CD4-positive, alpha-beta memory T cell (primary cell): ENCODE results near the gene CNTN2. TPM values are rescaled to one million over a fixed set of nuclear protein-coding genes. Genes with fewer than 3 reads are reported as not detected.

Source experiments
- CTCF ChIA-PET: fragments of 350-600 bp; sonication (Branson Sonifier 250); formaldehyde crosslinking; loops from one replicate; lab custom pipeline; 2021; ENCODE audit warnings: inconsistent platforms; ENCODE audit not compliant: partially characterized antibody; lab: Charles Lee
- POLR2A ChIA-PET: fragments of 350-600 bp; sonication (Branson Sonifier 250); formaldehyde crosslinking; loops from one replicate; lab custom pipeline; 2021; ENCODE audit not compliant: partially characterized antibody; lab: Charles Lee
- DNase-seq, 5 donors: peaks; one replicate each; pipeline versions ENCODE4 v3.0.0 to v3.0.0-alpha.2; 2020 to 2022; ENCODE audit warnings: mixed read lengths in 1 of 5
- H3K27ac ChIP-seq: one replicate; pipeline ENCODE4 v1.7.0; 2013; ENCODE audit warnings: low read depth, low read length
- H3K27me3 ChIP-seq: 2 replicates; pipeline ENCODE4 v1.7.0; 2013; ENCODE audit warnings: mild to moderate bottlenecking, low read length, moderate library complexity; ENCODE audit not compliant: insufficient read depth
- H3K36me3 ChIP-seq: 2 replicates; pipeline ENCODE4 v1.7.0; 2013; ENCODE audit warnings: mild to moderate bottlenecking, low read length, moderate library complexity; ENCODE audit not compliant: insufficient read depth
- H3K4me1 ChIP-seq: 2 replicates; pipeline ENCODE4 v1.7.0; 2013; ENCODE audit warnings: mild to moderate bottlenecking, low read length, moderate library complexity; ENCODE audit not compliant: insufficient read depth
- H3K4me3 ChIP-seq, 2 donors: one replicate each; pipeline ENCODE4 v1.7.0; 2013; ENCODE audit warnings: low read length in 2 of 2, mild to moderate bottlenecking in 1 of 2
- H3K9me3 ChIP-seq, 2 donors: one replicate each; pipeline ENCODE4 v1.7.0; 2013; ENCODE audit warnings: low read length in 2 of 2, control low read depth in 1 of 2; ENCODE audit not compliant: control insufficient read depth in 1 of 2
- H3K27ac Mint-ChIP-seq, 7 donors: one replicate each; pipeline ENCODE4 v1.8.0; 2020 to 2021; ENCODE audit warnings: mixed read lengths in 7 of 7, mild to moderate bottlenecking in 6 of 7, inconsistent platforms in 3 of 7, moderate library complexity in 3 of 7
- H3K27me3 Mint-ChIP-seq, 2 donors: one replicate each; pipeline ENCODE4 v1.8.0; 2020 to 2021; ENCODE audit warnings: mixed read lengths in 2 of 2
- H3K36me3 Mint-ChIP-seq, 2 donors: one replicate each; pipeline ENCODE4 v1.8.0; 2020 to 2021; ENCODE audit warnings: mixed read lengths in 2 of 2, inconsistent platforms in 1 of 2, mild to moderate bottlenecking in 1 of 2
- H3K4me1 Mint-ChIP-seq, 4 donors: one replicate each; pipeline ENCODE4 v1.8.0; 2020 to 2021; ENCODE audit warnings: mixed read lengths in 4 of 4, mild to moderate bottlenecking in 1 of 4
- H3K4me3 Mint-ChIP-seq, 8 donors: one replicate each; pipeline ENCODE4 v1.8.0; 2020 to 2021; ENCODE audit warnings: mixed read lengths in 8 of 8, mild to moderate bottlenecking in 7 of 8, moderate library complexity in 6 of 8, inconsistent platforms in 3 of 8
- H3K9me3 Mint-ChIP-seq, 8 donors: one replicate each; pipeline ENCODE4 v1.8.0; 2020 to 2021; ENCODE audit warnings: mixed read lengths in 8 of 8, mild to moderate bottlenecking in 5 of 8, inconsistent platforms in 3 of 8, moderate library complexity in 1 of 8
- intact Hi-C: fragments of 100-400 bp; cut with micrococcal nuclease; formaldehyde crosslinking; loops from one replicate; pipeline ENCODE4 v1.15.1; 2023
- polyA plus RNA-seq, 2 donors: library from polyadenylated mRNA; unstranded; fragments of 300-500 nt; fragmentation: Illumina TruSeq; gene quantifications; one replicate each; pipeline ENCODE4 v1.2.3, GENCODE V29; 2021
- total RNA-seq, 2 experiments: library from RNA; stranded (reverse); gene quantifications; one replicate each; pipeline ENCODE4 v1.2.3, GENCODE V29; 2021

CNTN2 gene
- total and polyA plus RNA-seq, 4 experiments from 2014 or later: not detected

- intact Hi-C loops: no loop called here
- ChIA-PET CTCF (interaction anchor here (8.0 kb wide), 1 partner anchor 11 kb away, joined by 44 read pairs; no protein-coding TSS in a partner anchor), POLR2A (no interaction called here)
- H3K9me3 Mint-ChIP-seq: no peaks in the 10 kb centered on the region
- H3K27me3 Mint-ChIP-seq: no peaks in the 10 kb centered on the region
- Histone ChIP-seq H3K9me3 (no peaks in the 10 kb centered on the region), H3K27me3 (no peaks in the 10 kb centered on the region), H3K27ac (no peak overlapping the region), H3K4me1 (no peaks in the 10 kb centered on the region), H3K36me3 (no peaks in the 10 kb centered on the region), H3K4me3 (no peak overlapping the region)
- no peaks in the 10 kb centered on the region for H3K4me1 Mint-ChIP-seq
- H3K4me3 Mint-ChIP-seq: no peak overlapping the region
- no peak for DNase-seq
- no peak overlapping the region for H3K27ac Mint-ChIP-seq
- H3K36me3 Mint-ChIP-seq: no peaks in the 10 kb centered on the region
Measured at GRCh38 chr1:205072881-205073280, 29.9 kb downstream of the CNTN2 start.

- Histone ChIP-seq H3K9me3 (no peaks in the 10 kb centered on the region), H3K4me3 (no peak overlapping the region), H3K27ac (no peak overlapping the region), H3K36me3 (no peaks in the 10 kb centered on the region), H3K27me3 (no peaks in the 10 kb centered on the region), H3K4me1 (no peaks in the 10 kb centered on the region)
- H3K9me3 Mint-ChIP-seq: no peaks in the 10 kb centered on the region
- H3K27me3 Mint-ChIP-seq: no peaks in the 10 kb centered on the region
- H3K36me3 Mint-ChIP-seq: no peaks in the 10 kb centered on the region
- no peak overlapping the region for H3K4me3 Mint-ChIP-seq
- H3K27ac Mint-ChIP-seq: no peak overlapping the region
- CTCF ChIA-PET: interaction anchor here (8.0 kb wide), 1 partner anchor 12 kb away, joined by 44 read pairs; no protein-coding TSS in a partner anchor
- H3K4me1 Mint-ChIP-seq: no peaks in the 10 kb centered on the region
- POLR2A ChIA-PET: no interaction called here
- no peak for DNase-seq
- intact Hi-C loops: no loop called here
Measured at GRCh38 chr1:205073511-205073910, 30.5 kb downstream of the CNTN2 start.

- no peak overlapping the region for H3K27ac ChIP-seq
- intact Hi-C loops: no loop called here
- POLR2A ChIA-PET: no interaction called here
- no peak overlapping the region for H3K4me3 ChIP-seq
- H3K9me3 Mint-ChIP-seq: no peaks in the 10 kb centered on the region
- H3K4me1 Mint-ChIP-seq: no peaks in the 10 kb centered on the region
- H3K27ac Mint-ChIP-seq: no peak overlapping the region
- no peaks in the 10 kb centered on the region for H3K36me3 Mint-ChIP-seq
- H3K36me3 ChIP-seq: no peaks in the 10 kb centered on the region
- H3K4me1 ChIP-seq: no peaks in the 10 kb centered on the region
- CTCF ChIA-PET: interaction anchor here (1.2 to 8.0 kb wide), 2 partner anchors 12 to 16 kb away, joined by 3 to 44 read pairs; no protein-coding TSS in a partner anchor
- DNase-seq: no peak
- no peaks in the 10 kb centered on the region for H3K27me3 ChIP-seq
- no peak overlapping the region for H3K4me3 Mint-ChIP-seq
- no peaks in the 10 kb centered on the region for H3K9me3 ChIP-seq
- H3K27me3 Mint-ChIP-seq: no peaks in the 10 kb centered on the region
Measured at GRCh38 chr1:205074084-205074483, 31.1 kb downstream of the CNTN2 start.

GRCh38 chr1:205074513-205074912 lies 31.5 kb downstream of the CNTN2 start:
- ChIA-PET CTCF (interaction anchor here (1.2 to 8.0 kb wide), 2 partner anchors 13 to 15 kb away, joined by 3 to 44 read pairs; no protein-coding TSS in a partner anchor), POLR2A (no interaction called here)
- no peak for DNase-seq
- Mint-ChIP-seq H3K4me1 (no peaks in the 10 kb centered on the region), H3K4me3 (no peak overlapping the region), H3K36me3 (no peaks in the 10 kb centered on the region), H3K27ac (no peak overlapping the region), H3K9me3 (no peaks in the 10 kb centered on the region), H3K27me3 (no peaks in the 10 kb centered on the region)
- Histone ChIP-seq H3K27ac (no peak overlapping the region), H3K9me3 (no peaks in the 10 kb centered on the region), H3K4me3 (no peak overlapping the region), H3K27me3 (no peaks in the 10 kb centered on the region), H3K4me1 (no peaks in the 10 kb centered on the region), H3K36me3 (no peaks in the 10 kb centered on the region)
- intact Hi-C loops: no loop called here

GRCh38 chr1:205075642-205076155 lies 32.7 kb downstream of the CNTN2 start:
- Mint-ChIP-seq H3K4me3 (no peak overlapping the region), H3K27ac (no peak overlapping the region), H3K27me3 (no peaks in the 10 kb centered on the region), H3K9me3 (no peaks in the 10 kb centered on the region), H3K36me3 (peaks cover 0 to under 1% of the 10 kb centered on the region in 2 donors), H3K4me1 (no peaks in the 10 kb centered on the region)
- Histone ChIP-seq H3K36me3 (no peaks in the 10 kb centered on the region), H3K4me3 (no peak overlapping the region), H3K27me3 (no peaks in the 10 kb centered on the region), H3K9me3 (no peaks in the 10 kb centered on the region), H3K4me1 (no peaks in the 10 kb centered on the region), H3K27ac (no peak overlapping the region)
- intact Hi-C loops: no loop called here
- ChIA-PET POLR2A (no interaction called here), CTCF (interaction anchor here (1.2 to 8.0 kb wide), 3 partner anchors 14 to 99 kb away, joined by 3 to 44 read pairs (median 3); no protein-coding TSS in a partner anchor)
- DNase-seq: no peak

GRCh38 chr1:205076245-205076761 lies 33.3 kb downstream of the CNTN2 start:
- no peaks in the 10 kb centered on the region for H3K27me3 ChIP-seq
- peak overlapping the region in 2 of 7 donors; percentile 48 to 49 for H3K27ac Mint-ChIP-seq
- no peaks in the 10 kb centered on the region for H3K9me3 Mint-ChIP-seq
- H3K4me3 Mint-ChIP-seq: no peak overlapping the region
- no peak overlapping the region for H3K27ac ChIP-seq
- no peaks in the 10 kb centered on the region for H3K4me1 Mint-ChIP-seq
- H3K36me3 Mint-ChIP-seq: peaks cover 0 to 4% of the 10 kb centered on the region in 2 donors
- H3K4me3 ChIP-seq: no peak overlapping the region
- H3K27me3 Mint-ChIP-seq: no peaks in the 10 kb centered on the region
- CTCF ChIA-PET: interaction anchor here (1.2 to 8.0 kb wide), 2 partner anchors 14 to 99 kb away, joined by 3 to 44 read pairs; no protein-coding TSS in a partner anchor
- no peak for DNase-seq
- H3K4me1 ChIP-seq: no peaks in the 10 kb centered on the region
- POLR2A ChIA-PET: no interaction called here
- H3K9me3 ChIP-seq: no peaks in the 10 kb centered on the region
- H3K36me3 ChIP-seq: no peaks in the 10 kb centered on the region
- intact Hi-C loops: no loop called here

- Histone ChIP-seq H3K9me3 (no peaks in the 10 kb centered on the region), H3K4me3 (no peak overlapping the region), H3K27ac (no peak overlapping the region), H3K4me1 (no peaks in the 10 kb centered on the region), H3K36me3 (no peaks in the 10 kb centered on the region), H3K27me3 (no peaks in the 10 kb centered on the region)
- H3K27ac Mint-ChIP-seq: no peak overlapping the region
- intact Hi-C loops: no loop called here
- ChIA-PET POLR2A (no interaction called here), CTCF (interaction anchor here (0.5 to 8.0 kb wide), 3 partner anchors 15 to 121 kb away, joined by 3 to 44 read pairs (median 4); no protein-coding TSS in a partner anchor)
- no peaks in the 10 kb centered on the region for H3K27me3 Mint-ChIP-seq
- no peak overlapping the region for H3K4me3 Mint-ChIP-seq
- DNase-seq: no peak
- peaks cover 0 to 4% of the 10 kb centered on the region in 2 donors for H3K36me3 Mint-ChIP-seq
- H3K9me3 Mint-ChIP-seq: no peaks in the 10 kb centered on the region
- no peaks in the 10 kb centered on the region for H3K4me1 Mint-ChIP-seq
Measured at GRCh38 chr1:205077158-205077933, 34.3 kb downstream of the CNTN2 start.
